ENCODE results near the gene LOC101059915.

The LOC101059915 gene

DNA sequence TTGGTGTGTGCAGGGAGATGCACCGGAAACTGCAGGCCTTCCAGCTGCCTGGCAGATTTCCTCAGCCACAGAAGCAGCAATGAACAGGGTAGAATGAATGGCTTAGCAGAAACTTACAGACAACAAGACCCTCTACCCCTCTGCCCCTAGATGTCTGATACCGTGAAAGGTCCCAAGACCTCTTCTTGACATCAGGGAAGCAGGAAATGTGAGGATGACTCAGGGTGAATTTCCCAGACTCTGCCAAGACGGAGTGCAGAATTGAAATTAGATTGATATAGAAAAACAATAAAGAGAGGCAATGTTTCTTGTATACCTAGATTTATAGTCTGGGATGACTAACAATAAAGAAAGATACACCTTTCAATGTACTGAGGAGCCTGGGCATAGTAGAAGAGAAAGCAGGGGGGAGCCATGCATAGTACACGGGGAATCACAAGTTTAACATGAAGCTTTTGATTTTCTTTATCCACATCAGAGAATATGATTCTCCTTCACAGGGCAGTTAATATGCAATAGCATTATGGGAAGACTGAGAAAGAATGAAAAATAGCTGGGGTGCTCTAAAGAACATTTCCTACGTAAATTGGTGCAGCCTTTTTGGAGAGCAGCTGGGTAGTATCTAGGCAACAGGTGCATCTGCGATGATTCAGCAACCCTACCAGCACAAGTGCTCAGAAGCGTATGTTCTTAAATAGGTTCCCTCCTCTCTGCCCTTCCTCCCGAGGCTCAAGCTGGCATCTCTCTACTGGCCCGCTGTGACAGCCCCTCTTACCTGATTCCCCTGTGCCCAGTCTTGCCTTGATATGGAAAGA, 30.7 kb upstream of the LOC101059915 start:
- H3K9ac ChIP-seq = no peak overlapping the region
- H3K4me3 ChIP-seq (IDR thresholded peaks at IDR 0.05; ENCODE audit: insufficient read depth, low read depth, low read length) = no peak overlapping the region
- H4K20me1 ChIP-seq (ENCODE audit: insufficient read depth) = no peaks in the 10 kb centered on the region
- no peak overlapping the region for H3K4me2 ChIP-seq
- H3K4me1 ChIP-seq (ENCODE audit: low read depth, poor library complexity, severe bottlenecking) = no peaks in the 10 kb centered on the region
- no peak overlapping the region for H2AFZ ChIP-seq (ENCODE audit: low read depth)
- no peaks in the 10 kb centered on the region for H3K27me3 ChIP-seq (ENCODE audit: insufficient read depth, low read depth)
- no peak overlapping the region for H3K27ac ChIP-seq
- no peaks in the 10 kb centered on the region for H3K36me3 ChIP-seq (ENCODE audit: insufficient read depth)
- H3K79me2 ChIP-seq (ENCODE audit: insufficient read depth, low read depth) = no peaks in the 10 kb centered on the region
- TF ChIP-seq, protein P1, sequence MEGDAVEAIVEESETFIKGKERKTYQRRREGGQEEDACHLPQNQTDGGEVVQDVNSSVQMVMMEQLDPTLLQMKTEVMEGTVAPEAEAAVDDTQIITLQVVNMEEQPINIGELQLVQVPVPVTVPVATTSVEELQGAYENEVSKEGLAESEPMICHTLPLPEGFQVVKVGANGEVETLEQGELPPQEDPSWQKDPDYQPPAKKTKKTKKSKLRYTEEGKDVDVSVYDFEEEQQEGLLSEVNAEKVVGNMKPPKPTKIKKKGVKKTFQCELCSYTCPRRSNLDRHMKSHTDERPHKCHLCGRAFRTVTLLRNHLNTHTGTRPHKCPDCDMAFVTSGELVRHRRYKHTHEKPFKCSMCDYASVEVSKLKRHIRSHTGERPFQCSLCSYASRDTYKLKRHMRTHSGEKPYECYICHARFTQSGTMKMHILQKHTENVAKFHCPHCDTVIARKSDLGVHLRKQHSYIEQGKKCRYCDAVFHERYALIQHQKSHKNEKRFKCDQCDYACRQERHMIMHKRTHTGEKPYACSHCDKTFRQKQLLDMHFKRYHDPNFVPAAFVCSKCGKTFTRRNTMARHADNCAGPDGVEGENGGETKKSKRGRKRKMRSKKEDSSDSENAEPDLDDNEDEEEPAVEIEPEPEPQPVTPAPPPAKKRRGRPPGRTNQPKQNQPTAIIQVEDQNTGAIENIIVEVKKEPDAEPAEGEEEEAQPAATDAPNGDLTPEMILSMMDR (conservative IDR thresholded peaks at IDR 0.05; ENCODE audit: low read depth, low read length) = no peak

DNA sequence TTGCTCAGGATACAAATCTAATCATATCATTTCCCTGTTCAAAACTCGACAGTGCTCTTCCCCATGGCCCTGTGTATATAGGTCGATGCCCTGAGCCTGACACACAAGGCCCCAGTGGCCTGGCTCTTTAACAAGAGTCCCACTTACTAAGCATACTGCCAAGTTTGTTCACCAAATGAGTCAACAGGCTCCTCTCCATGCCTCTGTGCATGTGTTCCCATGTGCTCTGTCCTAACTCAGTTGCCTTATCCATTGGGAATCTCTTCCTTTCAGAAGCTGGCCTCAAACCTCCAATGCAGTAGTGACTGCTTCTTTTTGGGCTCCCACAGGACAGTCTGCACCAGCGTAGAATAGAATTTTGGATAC, 30.1 kb upstream of the LOC101059915 start:
- Histone ChIP-seq H3K79me2 (ENCODE audit: insufficient read depth, low read depth) (no peaks in the 10 kb centered on the region), H3K4me2 (no peak overlapping the region), H3K4me1 (ENCODE audit: low read depth, poor library complexity, severe bottlenecking) (no peaks in the 10 kb centered on the region), H2AFZ (ENCODE audit: low read depth) (no peak overlapping the region), H3K36me3 (ENCODE audit: insufficient read depth) (no peaks in the 10 kb centered on the region), H3K9ac (no peak overlapping the region), H3K27me3 (ENCODE audit: insufficient read depth, low read depth) (no peaks in the 10 kb centered on the region), H3K27ac (no peak overlapping the region), H4K20me1 (ENCODE audit: insufficient read depth) (no peaks in the 10 kb centered on the region), H3K4me3 (IDR thresholded peaks at IDR 0.05; ENCODE audit: insufficient read depth, low read depth, low read length) (no peak overlapping the region)
- TF ChIP-seq, protein P1 (conservative IDR thresholded peaks at IDR 0.05; ENCODE audit: low read depth, low read length) = no peak

DNA sequence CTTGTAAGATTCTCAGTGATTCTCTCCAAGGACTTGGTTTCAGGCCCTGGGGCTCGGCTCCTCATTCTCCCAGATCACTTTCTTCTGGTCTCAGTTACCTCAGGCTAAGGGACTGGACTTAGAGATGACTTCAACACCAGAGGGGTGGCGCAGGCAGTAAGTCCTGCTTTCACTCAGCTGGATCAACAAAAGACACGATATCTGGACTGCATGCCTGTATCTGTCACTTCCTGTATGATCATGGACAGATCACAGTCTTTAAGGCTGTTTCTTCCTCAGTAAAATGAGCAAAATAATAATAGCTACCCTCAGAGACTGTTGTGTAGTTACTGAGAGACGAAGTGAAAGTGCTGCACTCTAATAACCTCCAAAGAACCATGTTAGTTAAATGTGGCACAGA, 29.5 kb upstream of the LOC101059915 start:
- Histone ChIP-seq H2AFZ (ENCODE audit: low read depth) (no peak overlapping the region), H3K4me3 (IDR thresholded peaks at IDR 0.05; ENCODE audit: insufficient read depth, low read depth, low read length) (no peak overlapping the region), H3K4me2 (no peak overlapping the region), H3K36me3 (ENCODE audit: insufficient read depth) (no peaks in the 10 kb centered on the region), H3K4me1 (ENCODE audit: low read depth, poor library complexity, severe bottlenecking) (no peaks in the 10 kb centered on the region), H3K27me3 (ENCODE audit: insufficient read depth, low read depth) (no peaks in the 10 kb centered on the region), H4K20me1 (ENCODE audit: insufficient read depth) (no peaks in the 10 kb centered on the region), H3K79me2 (ENCODE audit: insufficient read depth, low read depth) (no peaks in the 10 kb centered on the region), H3K9ac (no peak overlapping the region), H3K27ac (no peak overlapping the region)
- TF ChIP-seq, protein P1 (conservative IDR thresholded peaks at IDR 0.05; ENCODE audit: low read depth, low read length) = no peak

DNA sequence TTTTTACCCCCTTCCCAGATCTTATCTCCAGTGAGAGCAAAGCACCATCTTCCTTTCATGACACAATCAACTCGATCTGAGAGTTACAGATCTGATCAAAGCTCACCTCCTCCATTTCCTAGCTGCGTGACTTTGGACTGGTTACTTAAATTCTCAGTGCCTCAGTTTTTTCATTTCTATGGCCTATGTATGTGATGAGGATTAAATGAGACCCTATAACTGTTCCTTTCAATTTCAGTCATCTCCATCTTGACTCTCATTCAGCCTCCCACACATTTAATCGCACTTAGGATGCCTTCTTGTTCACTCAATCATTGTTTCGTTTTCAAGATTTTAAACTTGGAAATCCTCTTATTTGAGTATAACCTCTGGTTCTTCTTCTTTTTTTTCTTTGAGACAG, 28.9 kb upstream of the LOC101059915 start:
- no peak overlapping the region for H3K4me2 ChIP-seq
- H3K27me3 ChIP-seq (ENCODE audit: insufficient read depth, low read depth) = no peaks in the 10 kb centered on the region
- H3K36me3 ChIP-seq (ENCODE audit: insufficient read depth) = no peaks in the 10 kb centered on the region
- TF ChIP-seq, protein P1 (conservative IDR thresholded peaks at IDR 0.05; ENCODE audit: low read depth, low read length) = no peak
- H2AFZ ChIP-seq (ENCODE audit: low read depth) = no peak overlapping the region
- H3K27ac ChIP-seq = no peak overlapping the region
- no peak overlapping the region for H3K4me3 ChIP-seq (IDR thresholded peaks at IDR 0.05; ENCODE audit: insufficient read depth, low read depth, low read length)
- H3K4me1 ChIP-seq (ENCODE audit: low read depth, poor library complexity, severe bottlenecking) = no peaks in the 10 kb centered on the region
- no peaks in the 10 kb centered on the region for H4K20me1 ChIP-seq (ENCODE audit: insufficient read depth)
- H3K9ac ChIP-seq = no peak overlapping the region
- H3K79me2 ChIP-seq (ENCODE audit: insufficient read depth, low read depth) = no peaks in the 10 kb centered on the region

Data from KMS-11 (cell line).